ENCODE results near the gene HRCT1. TPM values are rescaled to one million over a fixed set of nuclear protein-coding genes. Genes with fewer than 3 reads are reported as not detected.
A peak's percentile ranks its signal among the peaks of the same experiment; 100 is the strongest.

The HRCT1 gene
- total RNA-seq, 1 donor from 2014 or later: not detected

DNA sequence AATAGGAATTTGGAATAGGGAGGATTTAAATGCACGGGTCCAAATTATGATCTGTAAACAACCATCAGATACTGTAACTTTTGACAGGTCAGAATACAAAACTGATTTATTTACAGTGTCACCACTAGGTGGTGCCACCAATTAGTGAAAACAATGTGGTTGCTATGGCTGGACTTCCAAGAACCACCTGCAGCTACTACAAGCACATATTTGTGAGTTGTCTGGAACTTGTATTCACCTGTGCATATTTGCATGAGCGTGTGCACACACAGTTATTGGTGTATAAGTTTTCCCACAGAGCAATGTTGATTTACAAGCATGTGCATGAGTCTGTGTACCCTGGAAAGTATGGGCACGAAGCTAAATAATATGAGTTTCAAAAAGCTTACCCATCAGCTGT, 3.0 kb upstream of the HRCT1 start:
- Mint-ChIP-seq H3K36me3 (ENCODE audit: unreplicated experiment) (no peaks in the 10 kb centered on the region), H3K4me1 (ENCODE audit: low read depth, unreplicated experiment) (peaks cover 22% of the 10 kb centered on the region), H3K27ac (ENCODE audit: unreplicated experiment) (no peak overlapping the region), H3K4me3 (ENCODE audit: unreplicated experiment) (no peak overlapping the region), H3K27me3 (ENCODE audit: unreplicated experiment) (peaks cover 6% of the 10 kb centered on the region), H3K9me3 (ENCODE audit: unreplicated experiment) (peaks cover 1% of the 10 kb centered on the region)
- DNase-seq: no peak
- TF ChIP-seq, protein P1, sequence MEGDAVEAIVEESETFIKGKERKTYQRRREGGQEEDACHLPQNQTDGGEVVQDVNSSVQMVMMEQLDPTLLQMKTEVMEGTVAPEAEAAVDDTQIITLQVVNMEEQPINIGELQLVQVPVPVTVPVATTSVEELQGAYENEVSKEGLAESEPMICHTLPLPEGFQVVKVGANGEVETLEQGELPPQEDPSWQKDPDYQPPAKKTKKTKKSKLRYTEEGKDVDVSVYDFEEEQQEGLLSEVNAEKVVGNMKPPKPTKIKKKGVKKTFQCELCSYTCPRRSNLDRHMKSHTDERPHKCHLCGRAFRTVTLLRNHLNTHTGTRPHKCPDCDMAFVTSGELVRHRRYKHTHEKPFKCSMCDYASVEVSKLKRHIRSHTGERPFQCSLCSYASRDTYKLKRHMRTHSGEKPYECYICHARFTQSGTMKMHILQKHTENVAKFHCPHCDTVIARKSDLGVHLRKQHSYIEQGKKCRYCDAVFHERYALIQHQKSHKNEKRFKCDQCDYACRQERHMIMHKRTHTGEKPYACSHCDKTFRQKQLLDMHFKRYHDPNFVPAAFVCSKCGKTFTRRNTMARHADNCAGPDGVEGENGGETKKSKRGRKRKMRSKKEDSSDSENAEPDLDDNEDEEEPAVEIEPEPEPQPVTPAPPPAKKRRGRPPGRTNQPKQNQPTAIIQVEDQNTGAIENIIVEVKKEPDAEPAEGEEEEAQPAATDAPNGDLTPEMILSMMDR (IDR thresholded peaks at IDR 0.05; ENCODE audit: partially characterized antibody, unreplicated experiment): peak; percentile 94

GRCh38 chr9:35904338-35904737, 1.7 kb upstream of the HRCT1 start:
- DNase-seq: no peak
- TF ChIP-seq, protein P1 (IDR thresholded peaks at IDR 0.05; ENCODE audit: partially characterized antibody, unreplicated experiment): no peak
- Mint-ChIP-seq H3K4me1 (ENCODE audit: low read depth, unreplicated experiment) (peaks cover 33% of the 10 kb centered on the region), H3K9me3 (ENCODE audit: unreplicated experiment) (peaks cover 1% of the 10 kb centered on the region), H3K4me3 (ENCODE audit: unreplicated experiment) (no peak overlapping the region), H3K36me3 (ENCODE audit: unreplicated experiment) (no peaks in the 10 kb centered on the region), H3K27ac (ENCODE audit: unreplicated experiment) (no peak overlapping the region), H3K27me3 (ENCODE audit: unreplicated experiment) (peaks cover 8% of the 10 kb centered on the region)

GRCh38 chr9:35905051-35905781, 786 bp upstream of the HRCT1 start:
- peak overlapping the region; percentile 8 for H3K4me3 Mint-ChIP-seq (ENCODE audit: unreplicated experiment)
- peaks cover 8% of the 10 kb centered on the region for H3K27me3 Mint-ChIP-seq (ENCODE audit: unreplicated experiment)
- TF ChIP-seq, protein P1 (IDR thresholded peaks at IDR 0.05; ENCODE audit: partially characterized antibody, unreplicated experiment): no peak
- peaks cover 33% of the 10 kb centered on the region for H3K4me1 Mint-ChIP-seq (ENCODE audit: low read depth, unreplicated experiment)
- H3K36me3 Mint-ChIP-seq (ENCODE audit: unreplicated experiment): no peaks in the 10 kb centered on the region
- DNase-seq: no peak
- H3K9me3 Mint-ChIP-seq (ENCODE audit: unreplicated experiment): peaks cover 4% of the 10 kb centered on the region
- no peak overlapping the region for H3K27ac Mint-ChIP-seq (ENCODE audit: unreplicated experiment)

DNA sequence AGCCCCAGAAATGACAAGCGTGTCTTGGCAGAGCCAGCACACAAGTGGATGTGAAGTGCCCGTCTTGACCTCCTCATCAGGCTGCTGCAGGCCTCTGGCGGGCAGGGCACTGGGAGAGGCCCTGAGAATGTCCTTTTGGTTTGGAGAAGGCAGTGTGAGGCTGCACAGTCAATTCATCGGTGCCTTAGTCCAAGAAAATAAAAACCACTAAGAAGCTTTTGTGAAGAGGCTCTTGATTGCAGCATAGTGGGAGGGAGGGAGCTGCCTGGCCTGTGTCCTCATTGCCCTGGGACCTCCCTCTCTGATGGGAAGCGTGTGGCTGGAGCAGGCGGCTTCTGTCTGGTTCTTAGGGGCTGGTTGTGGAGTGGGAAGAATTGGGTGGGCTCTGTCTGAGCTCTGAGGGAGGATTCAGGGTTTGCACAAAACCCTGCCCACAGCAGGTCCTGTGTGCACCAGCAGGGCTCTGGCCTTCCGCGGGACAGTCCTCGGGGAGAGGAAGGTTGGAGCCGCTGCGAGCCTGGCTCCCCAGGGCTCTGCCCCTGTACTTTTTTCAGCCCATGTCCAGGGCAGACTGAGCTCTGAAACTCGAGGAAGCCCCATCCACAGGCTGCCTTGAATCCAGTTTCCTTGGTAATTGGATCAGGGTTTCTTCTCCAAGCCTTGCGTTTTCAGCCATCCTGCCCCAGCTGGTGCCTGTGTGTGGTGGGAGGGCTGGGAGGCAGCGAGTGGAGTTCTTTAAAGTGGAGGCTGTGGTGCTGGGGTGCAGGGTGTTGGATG, 1.1 kb downstream of the HRCT1 start:
- peak overlapping the region; percentile 88 for H3K27ac Mint-ChIP-seq (ENCODE audit: unreplicated experiment)
- TF ChIP-seq, protein P1 (IDR thresholded peaks at IDR 0.05; ENCODE audit: partially characterized antibody, unreplicated experiment): no peak
- H3K36me3 Mint-ChIP-seq (ENCODE audit: unreplicated experiment): no peaks in the 10 kb centered on the region
- peaks cover 5% of the 10 kb centered on the region for H3K9me3 Mint-ChIP-seq (ENCODE audit: unreplicated experiment)
- peak overlapping the region; percentile 59 for H3K4me3 Mint-ChIP-seq (ENCODE audit: unreplicated experiment)
- peaks cover 36% of the 10 kb centered on the region for H3K4me1 Mint-ChIP-seq (ENCODE audit: low read depth, unreplicated experiment)
- DNase-seq: peak; percentile 52
- peaks cover 8% of the 10 kb centered on the region for H3K27me3 Mint-ChIP-seq (ENCODE audit: unreplicated experiment)

All from glutamatergic neuron (in vitro differentiated cells).